Cardiac muscle cell (in vitro differentiated cells and primary cell): ENCODE measurements around the gene PNPO. TPM values are rescaled to one million over a fixed set of nuclear protein-coding genes. Genes with fewer than 3 reads are reported as not detected.

Source experiments
- DNase-seq, 2 donors: peaks; one replicate each; pipeline versions ENCODE4 v3.0.0 to v3.0.0-alpha.2; 2010 to 2017; ENCODE audit warnings: low read depth in 1 of 2, low spot score in 1 of 2
- H3K27ac ChIP-seq: fragments of 200-600 bp; sonication (generic); 2 replicates; pipeline ENCODE4 v1.5.1; 2016
- H3K27me3 ChIP-seq: fragments of 200-600 bp; sonication (generic); 2 replicates; pipeline ENCODE4 v1.6.0; 2016; ENCODE audit warnings: control low read depth
- H3K36me3 ChIP-seq: fragments of 200-600 bp; sonication (generic); 2 replicates; pipeline ENCODE4 v1.5.1; 2016; ENCODE audit warnings: control low read depth
- H3K4me1 ChIP-seq: fragments of 200-600 bp; sonication (generic); 2 replicates; pipeline ENCODE4 v1.8.1; 2017; ENCODE audit warnings: low read depth, mild to moderate bottlenecking, mixed run types
- H3K4me3 ChIP-seq: fragments of 200-600 bp; sonication (generic); 2 replicates; pipeline ENCODE4 v1.5.1; 2016; ENCODE audit warnings: mild to moderate bottlenecking
- H3K9me3 ChIP-seq: fragments of 200-600 bp; sonication (generic); 2 replicates; pipeline ENCODE4 v1.5.1; 2017; ENCODE audit warnings: low read depth, mild to moderate bottlenecking, control low read depth
- polyA plus RNA-seq: library from polyadenylated mRNA; unstranded; fragments of >200 nt; fragmentation: Nextera tagmentation; extraction: Ambion mirVana; gene quantifications from 2 replicates; pipeline ENCODE4 v1.2.1, GENCODE V29; 2016
- total RNA-seq: library from RNA; depleted of rRNA; stranded (reverse); fragments of >200 nt; gene quantifications from 2 replicates; pipeline ENCODE4 v1.2.3, GENCODE V29; 2016
- TF ChIP-seq, protein P1 (sequence below): IDR thresholded peaks from 2 replicates; pipeline ENCODE4 v1.5.1; 2012; ENCODE audit warnings: low read depth, mild to moderate bottlenecking, low read length

PNPO gene
- total and polyA plus RNA-seq, 2 experiments from 2014 or later, result 11.7 to 12.9 TPM

DNA sequence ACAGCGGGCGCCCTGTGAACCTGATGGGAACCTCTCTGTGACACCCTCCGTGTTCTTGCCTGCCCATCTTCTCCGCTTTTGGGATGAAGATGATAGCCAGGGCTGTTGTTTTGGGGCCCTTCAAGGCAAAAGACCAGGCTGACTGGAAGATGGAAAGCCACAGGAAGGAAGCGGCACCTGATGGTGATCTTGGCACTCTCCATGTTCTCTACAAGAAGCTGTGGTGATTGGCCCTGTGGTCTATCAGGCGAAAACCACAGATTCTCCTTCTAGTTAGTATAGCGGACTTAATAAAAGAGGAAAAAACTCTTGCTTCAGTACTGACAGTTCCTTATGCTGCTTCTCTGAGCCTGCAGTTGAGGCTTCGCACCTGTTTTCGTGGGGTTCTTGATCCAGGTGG lies 40.1 kb downstream of the PNPO start:
- no peak overlapping the region for H3K4me3 ChIP-seq
- TF ChIP-seq, protein P1, sequence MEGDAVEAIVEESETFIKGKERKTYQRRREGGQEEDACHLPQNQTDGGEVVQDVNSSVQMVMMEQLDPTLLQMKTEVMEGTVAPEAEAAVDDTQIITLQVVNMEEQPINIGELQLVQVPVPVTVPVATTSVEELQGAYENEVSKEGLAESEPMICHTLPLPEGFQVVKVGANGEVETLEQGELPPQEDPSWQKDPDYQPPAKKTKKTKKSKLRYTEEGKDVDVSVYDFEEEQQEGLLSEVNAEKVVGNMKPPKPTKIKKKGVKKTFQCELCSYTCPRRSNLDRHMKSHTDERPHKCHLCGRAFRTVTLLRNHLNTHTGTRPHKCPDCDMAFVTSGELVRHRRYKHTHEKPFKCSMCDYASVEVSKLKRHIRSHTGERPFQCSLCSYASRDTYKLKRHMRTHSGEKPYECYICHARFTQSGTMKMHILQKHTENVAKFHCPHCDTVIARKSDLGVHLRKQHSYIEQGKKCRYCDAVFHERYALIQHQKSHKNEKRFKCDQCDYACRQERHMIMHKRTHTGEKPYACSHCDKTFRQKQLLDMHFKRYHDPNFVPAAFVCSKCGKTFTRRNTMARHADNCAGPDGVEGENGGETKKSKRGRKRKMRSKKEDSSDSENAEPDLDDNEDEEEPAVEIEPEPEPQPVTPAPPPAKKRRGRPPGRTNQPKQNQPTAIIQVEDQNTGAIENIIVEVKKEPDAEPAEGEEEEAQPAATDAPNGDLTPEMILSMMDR, result no peak
- H3K4me1 ChIP-seq, result peaks cover 38% of the 10 kb centered on the region
- peaks cover 2% of the 10 kb centered on the region for H3K36me3 ChIP-seq
- peak overlapping the region; percentile 38 for H3K27ac ChIP-seq
- no peak for DNase-seq
- H3K9me3 ChIP-seq, result no peaks in the 10 kb centered on the region
- no peaks in the 10 kb centered on the region for H3K27me3 ChIP-seq

DNA sequence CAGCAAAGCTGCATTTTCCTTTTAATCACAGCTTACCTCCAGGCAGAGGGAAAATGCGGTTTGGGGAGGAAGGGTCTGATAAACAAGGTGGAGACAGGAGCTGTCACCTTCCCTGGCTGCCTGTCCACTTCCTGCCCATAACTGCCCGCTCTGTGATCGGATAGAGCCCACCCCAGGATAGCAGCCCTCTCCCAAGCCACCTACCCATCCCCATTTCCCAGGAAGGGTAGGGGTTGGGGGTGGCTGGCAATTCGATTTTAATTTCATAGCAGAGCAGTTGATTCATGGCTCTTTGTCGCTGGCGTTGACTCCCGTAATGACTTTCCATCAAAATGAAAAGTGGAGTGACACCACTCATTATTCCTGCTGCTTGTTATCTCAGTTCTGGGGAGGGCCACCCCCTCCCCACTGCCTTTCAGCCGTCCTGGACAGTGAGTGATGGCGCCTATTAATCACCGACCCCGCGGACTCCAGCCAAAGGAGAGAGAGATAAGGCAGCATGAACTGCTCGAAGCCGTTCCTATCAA lies 40.8 kb downstream of the PNPO start:
- H3K36me3 ChIP-seq, result peaks cover 2% of the 10 kb centered on the region
- no peaks in the 10 kb centered on the region for H3K27me3 ChIP-seq
- H3K4me3 ChIP-seq, result no peak overlapping the region
- TF ChIP-seq, protein P1, result no peak
- H3K4me1 ChIP-seq, result peaks cover 39% of the 10 kb centered on the region
- H3K9me3 ChIP-seq, result no peaks in the 10 kb centered on the region
- DNase-seq, result no peak
- peak overlapping the region; percentile 38 for H3K27ac ChIP-seq

GRCh38 chr17:47982645-47983390 lies 41.4 kb downstream of the PNPO start:
- Histone ChIP-seq H3K27ac (peak overlapping the region; percentile 38), H3K4me1 (peaks cover 44% of the 10 kb centered on the region), H3K4me3 (no peak overlapping the region), H3K9me3 (no peaks in the 10 kb centered on the region), H3K27me3 (no peaks in the 10 kb centered on the region), H3K36me3 (no peaks in the 10 kb centered on the region)
- TF ChIP-seq, protein P1, result no peak
- no peak for DNase-seq

GRCh38 chr17:47983492-47984223 lies 42.3 kb downstream of the PNPO start:
- H3K36me3 ChIP-seq, result no peaks in the 10 kb centered on the region
- H3K27me3 ChIP-seq, result no peaks in the 10 kb centered on the region
- peaks cover 45% of the 10 kb centered on the region for H3K4me1 ChIP-seq
- TF ChIP-seq, protein P1, result no peak
- no peaks in the 10 kb centered on the region for H3K9me3 ChIP-seq
- H3K4me3 ChIP-seq, result no peak overlapping the region
- peak overlapping the region; percentile 38 for H3K27ac ChIP-seq
- no peak for DNase-seq

GRCh38 chr17:47986520-47986919 lies 45.1 kb downstream of the PNPO start:
- Histone ChIP-seq H3K9me3 (no peaks in the 10 kb centered on the region), H3K4me3 (no peak overlapping the region), H3K27ac (no peak overlapping the region), H3K27me3 (no peaks in the 10 kb centered on the region), H3K4me1 (peaks cover 54% of the 10 kb centered on the region), H3K36me3 (no peaks in the 10 kb centered on the region)
- no peak for DNase-seq
- TF ChIP-seq, protein P1, result no peak
